ENCODE results near the gene COL27A1. TPM values are rescaled to one million over a fixed set of nuclear protein-coding genes. Genes with fewer than 3 reads are reported as not detected.

Gene COL27A1
- total RNA-seq, 1 experiment from 2014 or later = not detected

DNA sequence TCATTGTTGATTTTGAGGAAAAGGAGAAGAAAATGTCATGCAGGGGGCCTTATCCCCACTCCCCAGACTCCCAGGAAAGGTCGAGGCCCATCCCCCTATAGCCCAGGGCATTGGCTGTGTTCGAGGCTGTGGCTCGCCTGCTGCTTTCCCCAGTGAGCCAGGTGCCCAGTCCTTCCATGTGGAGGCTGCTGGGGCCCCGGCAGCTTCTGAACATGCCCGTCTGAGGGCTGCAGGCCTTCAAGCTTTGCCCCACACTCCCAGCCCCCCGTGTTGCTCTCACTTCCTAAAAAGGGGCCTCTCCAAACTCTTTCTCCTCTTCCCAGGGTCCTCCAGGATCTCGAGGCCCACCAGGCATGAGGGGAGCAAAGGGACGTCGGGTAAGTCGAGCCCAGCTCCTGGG lies 102.9 kb downstream of the COL27A1 start:
- DNase-seq = no peak
- H2AFZ ChIP-seq (ENCODE audit: low read length) = no peak overlapping the region
- H4K20me1 ChIP-seq (ENCODE audit: insufficient read depth, low read depth, low read length) = no peaks in the 10 kb centered on the region
- no peaks in the 10 kb centered on the region for H3K27me3 ChIP-seq (ENCODE audit: low read length)
- no peak overlapping the region for H3K9ac ChIP-seq (ENCODE audit: low read length)
- H3K36me3 ChIP-seq (ENCODE audit: insufficient read depth, low read length) = no peaks in the 10 kb centered on the region
- H3K9me2 ChIP-seq (replicated peaks; ENCODE audit: insufficient read depth, low read length) = no peaks in the 10 kb centered on the region
- H3K4me3 ChIP-seq (ENCODE audit: low read length) = no peak overlapping the region
- no peaks in the 10 kb centered on the region for H3K4me1 ChIP-seq (ENCODE audit: low read length)
- no peaks in the 10 kb centered on the region for H3K9me3 ChIP-seq (ENCODE audit: low read length)
- no peaks in the 10 kb centered on the region for H3K79me2 ChIP-seq (ENCODE audit: low read length)
- no peak overlapping the region for H3K4me2 ChIP-seq (ENCODE audit: low read depth, low read length, poor library complexity, severe bottlenecking)
- H3K27ac ChIP-seq (ENCODE audit: low read length) = no peak overlapping the region

DNA sequence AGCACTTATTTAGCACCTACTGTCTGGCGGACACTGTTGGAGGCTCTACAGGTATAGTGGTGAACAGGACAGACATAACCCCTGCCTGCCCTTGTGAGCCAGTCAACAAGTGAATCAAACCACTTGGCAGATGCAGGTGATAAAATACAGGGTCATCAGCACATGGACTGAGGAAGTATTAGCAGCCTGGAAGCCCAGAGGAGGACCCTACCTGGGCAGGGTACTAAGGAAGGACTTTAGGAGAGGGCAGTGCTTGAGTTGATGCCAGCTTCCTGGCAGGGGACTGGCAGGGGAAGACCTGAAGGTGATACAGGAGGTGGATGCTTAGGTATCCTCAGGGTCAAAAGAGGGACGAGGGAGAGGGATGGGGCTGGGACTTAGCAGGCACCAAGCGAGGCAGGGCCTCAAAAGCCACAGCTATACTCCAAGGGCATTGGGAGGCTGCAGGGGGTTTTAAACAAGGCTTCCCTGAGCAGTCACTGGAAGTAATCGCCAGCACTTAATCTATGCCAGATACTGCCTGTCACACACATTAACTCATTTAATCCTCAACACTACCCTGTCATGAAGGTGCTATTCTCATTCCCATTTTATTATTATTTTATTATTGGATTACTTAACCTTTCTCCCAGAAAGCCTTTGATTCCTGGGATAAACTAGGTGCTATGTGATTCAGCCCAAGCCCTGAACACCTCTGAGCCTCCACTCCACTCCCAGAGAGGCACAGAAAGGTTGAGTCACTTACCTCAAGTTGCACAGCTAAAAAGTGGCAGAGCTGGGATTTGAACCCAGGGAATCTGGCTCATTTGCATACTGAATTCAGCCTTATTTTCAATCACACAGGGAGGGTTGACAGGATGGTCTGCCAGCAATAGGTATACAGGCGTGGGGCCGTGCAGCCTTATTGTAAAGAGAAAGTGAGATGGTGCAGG lies 103.8 kb downstream of the COL27A1 start:
- Histone ChIP-seq H2AFZ (ENCODE audit: low read length) (no peak overlapping the region), H3K4me3 (ENCODE audit: low read length) (no peak overlapping the region), H3K27ac (ENCODE audit: low read length) (no peak overlapping the region), H3K79me2 (ENCODE audit: low read length) (no peaks in the 10 kb centered on the region), H3K27me3 (ENCODE audit: low read length) (no peaks in the 10 kb centered on the region), H3K9me2 (replicated peaks; ENCODE audit: insufficient read depth, low read length) (no peaks in the 10 kb centered on the region), H4K20me1 (ENCODE audit: insufficient read depth, low read depth, low read length) (no peaks in the 10 kb centered on the region), H3K9ac (ENCODE audit: low read length) (no peak overlapping the region), H3K4me2 (ENCODE audit: low read depth, low read length, poor library complexity, severe bottlenecking) (no peak overlapping the region), H3K36me3 (ENCODE audit: insufficient read depth, low read length) (no peaks in the 10 kb centered on the region), H3K9me3 (ENCODE audit: low read length) (no peaks in the 10 kb centered on the region), H3K4me1 (ENCODE audit: low read length) (no peaks in the 10 kb centered on the region)
- no peak for DNase-seq

DNA sequence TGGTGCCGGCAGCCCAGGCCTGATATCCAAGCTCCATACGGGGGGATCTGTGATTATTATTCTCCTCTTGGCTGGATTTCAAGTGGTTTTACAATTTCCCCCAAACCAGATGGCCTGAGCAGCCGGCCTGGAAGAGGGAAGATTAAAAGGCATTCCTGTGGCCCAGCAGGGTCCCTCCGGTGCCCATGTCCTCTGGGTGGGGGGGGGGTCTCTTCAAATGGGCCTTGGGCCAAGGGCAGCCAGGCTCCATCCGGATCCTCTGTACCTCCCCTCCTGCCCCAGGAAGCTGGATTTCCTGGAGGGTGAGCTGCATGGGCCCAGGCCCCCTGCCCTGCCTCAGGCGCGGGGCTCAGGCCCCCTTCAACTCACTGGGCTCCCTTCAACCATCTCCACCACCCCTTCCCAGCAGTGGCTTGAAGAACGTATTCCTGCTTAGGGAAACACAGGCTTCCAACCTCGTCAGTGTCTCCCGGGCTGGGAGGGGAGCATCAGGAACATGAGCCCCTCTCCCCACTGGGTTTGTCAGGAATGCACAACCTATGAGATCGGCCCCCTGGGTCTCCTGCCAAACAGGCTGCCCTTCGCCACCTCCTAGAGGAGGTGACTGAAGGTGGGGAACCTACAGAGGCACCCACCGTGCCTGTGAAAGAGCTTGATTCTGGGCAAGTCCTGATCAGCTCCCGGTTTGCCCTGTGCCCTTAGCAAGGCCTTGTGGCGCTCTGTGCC lies 104.6 kb downstream of the COL27A1 start:
- H3K36me3 ChIP-seq (ENCODE audit: insufficient read depth, low read length) = no peaks in the 10 kb centered on the region
- H3K9me2 ChIP-seq (replicated peaks; ENCODE audit: insufficient read depth, low read length) = no peaks in the 10 kb centered on the region
- no peak overlapping the region for H2AFZ ChIP-seq (ENCODE audit: low read length)
- no peaks in the 10 kb centered on the region for H3K79me2 ChIP-seq (ENCODE audit: low read length)
- no peak overlapping the region for H3K27ac ChIP-seq (ENCODE audit: low read length)
- no peaks in the 10 kb centered on the region for H3K9me3 ChIP-seq (ENCODE audit: low read length)
- H3K4me1 ChIP-seq (ENCODE audit: low read length) = no peaks in the 10 kb centered on the region
- no peak for DNase-seq
- no peak overlapping the region for H3K4me3 ChIP-seq (ENCODE audit: low read length)
- H3K9ac ChIP-seq (ENCODE audit: low read length) = no peak overlapping the region
- H3K4me2 ChIP-seq (ENCODE audit: low read depth, low read length, poor library complexity, severe bottlenecking) = no peak overlapping the region
- H4K20me1 ChIP-seq (ENCODE audit: insufficient read depth, low read depth, low read length) = no peaks in the 10 kb centered on the region
- H3K27me3 ChIP-seq (ENCODE audit: low read length) = no peaks in the 10 kb centered on the region

DNA sequence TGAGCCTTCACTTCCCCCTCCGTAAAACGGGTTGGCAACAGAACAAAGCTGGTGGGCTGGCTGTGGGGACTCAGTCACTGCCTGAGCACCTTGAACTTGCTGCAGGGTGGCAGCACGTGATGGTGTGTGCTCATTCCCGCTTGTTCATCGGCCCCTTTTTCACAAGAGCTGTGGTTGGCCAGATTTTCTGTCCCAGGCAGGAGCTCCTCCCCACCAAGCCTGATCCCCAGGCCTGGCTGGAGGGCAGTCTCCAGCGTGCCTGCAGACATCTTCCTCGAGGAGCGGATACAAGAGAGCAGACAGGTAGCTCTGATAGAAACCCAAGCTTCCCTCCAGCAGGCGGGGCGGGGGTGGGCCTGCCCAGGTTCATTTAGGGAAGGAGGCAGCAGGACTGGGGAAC lies 105.7 kb downstream of the COL27A1 start:
- no peak overlapping the region for H3K4me3 ChIP-seq (ENCODE audit: low read length)
- H2AFZ ChIP-seq (ENCODE audit: low read length) = no peak overlapping the region
- H3K9ac ChIP-seq (ENCODE audit: low read length) = no peak overlapping the region
- H3K27ac ChIP-seq (ENCODE audit: low read length) = no peak overlapping the region
- H4K20me1 ChIP-seq (ENCODE audit: insufficient read depth, low read depth, low read length) = no peaks in the 10 kb centered on the region
- no peaks in the 10 kb centered on the region for H3K79me2 ChIP-seq (ENCODE audit: low read length)
- H3K4me2 ChIP-seq (ENCODE audit: low read depth, low read length, poor library complexity, severe bottlenecking) = no peak overlapping the region
- H3K4me1 ChIP-seq (ENCODE audit: low read length) = no peaks in the 10 kb centered on the region
- H3K9me2 ChIP-seq (replicated peaks; ENCODE audit: insufficient read depth, low read length) = no peaks in the 10 kb centered on the region
- DNase-seq = no peak
- H3K27me3 ChIP-seq (ENCODE audit: low read length) = no peaks in the 10 kb centered on the region
- H3K9me3 ChIP-seq (ENCODE audit: low read length) = no peaks in the 10 kb centered on the region
- H3K36me3 ChIP-seq (ENCODE audit: insufficient read depth, low read length) = no peaks in the 10 kb centered on the region

DNA sequence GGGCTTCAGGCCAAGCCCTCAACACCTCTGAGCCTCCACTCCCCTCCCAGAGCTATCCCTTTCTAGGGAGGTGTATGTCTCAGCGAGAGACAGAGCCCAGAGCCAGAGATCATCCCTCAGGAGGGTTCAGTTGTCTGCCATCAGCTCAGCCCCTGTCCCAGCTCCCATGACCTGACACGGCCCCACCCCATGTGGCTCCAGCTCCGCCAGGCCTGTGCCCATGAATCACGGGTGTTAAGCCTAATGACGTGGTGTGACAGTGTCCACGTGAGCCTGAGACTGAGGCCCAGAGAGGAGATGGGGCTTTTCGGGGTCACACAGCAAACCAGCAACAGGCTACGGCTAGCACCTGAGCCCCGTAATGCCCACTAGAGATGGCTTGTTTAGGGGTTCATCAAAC lies 106.7 kb downstream of the COL27A1 start:
- H3K9me3 ChIP-seq (ENCODE audit: low read length) = no peaks in the 10 kb centered on the region
- no peaks in the 10 kb centered on the region for H3K9me2 ChIP-seq (replicated peaks; ENCODE audit: insufficient read depth, low read length)
- H3K9ac ChIP-seq (ENCODE audit: low read length) = no peak overlapping the region
- H4K20me1 ChIP-seq (ENCODE audit: insufficient read depth, low read depth, low read length) = no peaks in the 10 kb centered on the region
- no peak overlapping the region for H2AFZ ChIP-seq (ENCODE audit: low read length)
- H3K4me1 ChIP-seq (ENCODE audit: low read length) = no peaks in the 10 kb centered on the region
- no peaks in the 10 kb centered on the region for H3K79me2 ChIP-seq (ENCODE audit: low read length)
- no peak overlapping the region for H3K4me2 ChIP-seq (ENCODE audit: low read depth, low read length, poor library complexity, severe bottlenecking)
- H3K4me3 ChIP-seq (ENCODE audit: low read length) = no peak overlapping the region
- H3K27ac ChIP-seq (ENCODE audit: low read length) = no peak overlapping the region
- H3K36me3 ChIP-seq (ENCODE audit: insufficient read depth, low read length) = no peaks in the 10 kb centered on the region
- no peaks in the 10 kb centered on the region for H3K27me3 ChIP-seq (ENCODE audit: low read length)
- DNase-seq = no peak

DNA sequence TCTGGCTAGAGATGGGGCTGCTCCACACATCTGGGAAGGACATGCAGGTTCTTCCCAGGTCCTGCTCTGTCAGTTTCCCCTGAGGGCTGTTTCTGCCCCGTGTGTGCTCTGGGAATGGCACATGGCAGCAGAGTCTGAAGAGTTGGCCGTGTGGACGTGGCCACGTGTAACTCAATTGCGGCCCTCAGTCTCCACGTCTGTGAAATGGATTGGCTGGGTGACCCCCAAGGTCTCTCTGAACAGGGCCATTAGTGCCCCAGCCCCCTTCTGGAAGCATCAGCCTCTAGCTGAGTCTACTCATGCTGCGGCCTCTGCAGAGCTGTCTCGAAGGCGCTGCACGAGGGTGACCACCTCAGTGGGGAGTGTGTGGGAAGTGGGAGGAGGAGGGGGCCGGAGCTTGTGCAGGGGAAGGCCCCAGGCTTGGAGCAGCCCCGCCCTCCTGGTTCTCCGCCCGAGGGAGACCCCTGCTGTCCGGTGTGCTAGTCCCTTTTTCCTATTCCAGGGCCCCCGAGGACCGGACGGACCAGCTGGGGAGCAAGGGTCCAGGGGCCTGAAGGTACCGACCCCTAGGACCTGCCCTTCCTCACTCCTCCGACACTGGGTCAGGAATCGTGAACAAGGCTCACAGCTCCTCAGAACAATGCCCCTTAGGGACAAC lies 108.6 kb downstream of the COL27A1 start:
- no peak overlapping the region for H2AFZ ChIP-seq (ENCODE audit: low read length)
- H3K4me2 ChIP-seq (ENCODE audit: low read depth, low read length, poor library complexity, severe bottlenecking) = no peak overlapping the region
- H3K79me2 ChIP-seq (ENCODE audit: low read length) = no peaks in the 10 kb centered on the region
- no peaks in the 10 kb centered on the region for H3K36me3 ChIP-seq (ENCODE audit: insufficient read depth, low read length)
- H3K27me3 ChIP-seq (ENCODE audit: low read length) = no peaks in the 10 kb centered on the region
- H3K9ac ChIP-seq (ENCODE audit: low read length) = no peak overlapping the region
- no peaks in the 10 kb centered on the region for H3K4me1 ChIP-seq (ENCODE audit: low read length)
- H3K9me2 ChIP-seq (replicated peaks; ENCODE audit: insufficient read depth, low read length) = no peaks in the 10 kb centered on the region
- no peak for DNase-seq
- H3K9me3 ChIP-seq (ENCODE audit: low read length) = no peaks in the 10 kb centered on the region
- no peak overlapping the region for H3K4me3 ChIP-seq (ENCODE audit: low read length)
- no peak overlapping the region for H3K27ac ChIP-seq (ENCODE audit: low read length)
- H4K20me1 ChIP-seq (ENCODE audit: insufficient read depth, low read depth, low read length) = no peaks in the 10 kb centered on the region

DNA sequence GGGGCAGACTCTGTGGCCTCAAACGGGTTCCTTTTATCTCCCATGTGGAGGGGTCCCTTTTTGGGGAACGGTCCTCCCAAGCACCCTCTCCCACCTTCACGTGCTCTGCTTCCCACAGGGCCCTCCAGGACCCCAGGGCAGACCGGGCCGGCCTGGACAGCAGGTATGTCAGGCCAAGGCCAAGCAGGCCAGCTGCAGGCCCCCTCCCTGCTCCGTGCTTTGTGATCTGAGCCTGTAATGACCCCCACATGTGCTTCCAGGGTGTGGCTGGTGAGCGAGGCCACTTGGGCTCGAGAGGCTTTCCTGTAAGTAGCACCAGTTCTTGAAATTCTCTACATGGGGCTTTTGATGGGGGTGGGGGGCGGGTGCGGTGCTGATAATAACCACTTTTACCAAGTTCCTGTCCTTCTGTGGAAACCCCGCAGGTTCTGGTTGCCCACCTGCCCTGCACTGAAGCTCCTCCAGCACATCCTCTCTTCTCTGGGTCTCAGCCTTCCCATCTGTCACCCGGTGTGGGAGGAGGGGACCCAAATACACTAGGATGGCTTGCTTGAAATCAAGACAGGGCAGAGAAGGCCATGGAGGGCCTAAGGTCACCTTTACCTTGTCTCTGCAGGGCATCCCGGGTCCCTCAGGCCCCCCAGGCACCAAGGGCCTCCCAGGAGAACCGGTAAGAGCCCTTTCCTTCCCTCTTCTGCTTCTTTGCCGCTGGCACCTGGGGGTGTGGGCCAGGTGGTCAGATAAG lies 109.6 kb downstream of the COL27A1 start:
- no peaks in the 10 kb centered on the region for H4K20me1 ChIP-seq (ENCODE audit: insufficient read depth, low read depth, low read length)
- no peaks in the 10 kb centered on the region for H3K79me2 ChIP-seq (ENCODE audit: low read length)
- no peaks in the 10 kb centered on the region for H3K36me3 ChIP-seq (ENCODE audit: insufficient read depth, low read length)
- no peaks in the 10 kb centered on the region for H3K9me2 ChIP-seq (replicated peaks; ENCODE audit: insufficient read depth, low read length)
- no peak for DNase-seq
- H3K4me3 ChIP-seq (ENCODE audit: low read length) = no peak overlapping the region
- no peaks in the 10 kb centered on the region for H3K9me3 ChIP-seq (ENCODE audit: low read length)
- no peaks in the 10 kb centered on the region for H3K4me1 ChIP-seq (ENCODE audit: low read length)
- no peak overlapping the region for H3K27ac ChIP-seq (ENCODE audit: low read length)
- no peak overlapping the region for H3K9ac ChIP-seq (ENCODE audit: low read length)
- H2AFZ ChIP-seq (ENCODE audit: low read length) = no peak overlapping the region
- no peak overlapping the region for H3K4me2 ChIP-seq (ENCODE audit: low read depth, low read length, poor library complexity, severe bottlenecking)
- no peaks in the 10 kb centered on the region for H3K27me3 ChIP-seq (ENCODE audit: low read length)

Data from Karpas-422 (cell line).